Naive B cell (primary cell): ENCODE results near the gene PI4KB. TPM values are rescaled to one million over a fixed set of nuclear protein-coding genes. Genes with fewer than 3 reads are reported as not detected.

Source experiments
- ATAC-seq, 2 donors: fragments of 150-1000 bp; cut with Tn5 transposase; 2 replicates each; pipeline ENCODE4 v1.10.0; 2021; ENCODE audit warnings: low read depth in 2 of 2, mild to moderate bottlenecking in 2 of 2, moderate library complexity in 2 of 2
- DNase-seq: peaks from one replicate; pipeline ENCODE4 v3.0.0; 2022
- H3K27ac Mint-ChIP-seq, 6 donors: one replicate each; pipeline ENCODE4 v1.8.0; 2020 to 2022; ENCODE audit warnings: mild to moderate bottlenecking in 6 of 6, mixed read lengths in 6 of 6, moderate library complexity in 5 of 6, inconsistent platforms in 2 of 6
- H3K27me3 Mint-ChIP-seq, 3 donors: one replicate each; pipeline ENCODE4 v1.8.0; 2021 to 2022; ENCODE audit warnings: mixed read lengths in 3 of 3, mild to moderate bottlenecking in 1 of 3
- H3K36me3 Mint-ChIP-seq, 2 donors: one replicate each; pipeline ENCODE4 v1.8.0; 2020 to 2022; ENCODE audit warnings: mixed read lengths in 2 of 2, inconsistent platforms in 1 of 2, mild to moderate bottlenecking in 1 of 2
- H3K4me1 Mint-ChIP-seq, 3 donors: one replicate each; pipeline ENCODE4 v1.8.0; 2020 to 2022; ENCODE audit warnings: mixed read lengths in 3 of 3, inconsistent platforms in 1 of 3, mild to moderate bottlenecking in 1 of 3, moderate library complexity in 1 of 3
- H3K4me3 Mint-ChIP-seq, 8 donors: one replicate each; pipeline ENCODE4 v1.8.0; 2020 to 2022; ENCODE audit warnings: mild to moderate bottlenecking in 8 of 8, mixed read lengths in 8 of 8, moderate library complexity in 8 of 8, inconsistent platforms in 2 of 8
- H3K9me3 Mint-ChIP-seq, 7 donors: one replicate each; pipeline ENCODE4 v1.8.0; 2020 to 2022; ENCODE audit warnings: mixed read lengths in 7 of 7, mild to moderate bottlenecking in 5 of 7, inconsistent platforms in 2 of 7, moderate library complexity in 1 of 7
- polyA plus RNA-seq, 6 donors: library from polyadenylated mRNA; unstranded; fragments of 300-500 nt; fragmentation: Illumina TruSeq; gene quantifications; one replicate each; pipeline ENCODE4 v1.2.3, GENCODE V29; 2021; ENCODE audit warnings: low read depth in 6 of 6

Gene PI4KB
- polyA plus RNA-seq, 6 donors from 2014 or later = 35.0 to 80.3 (median 61.5) TPM

DNA sequence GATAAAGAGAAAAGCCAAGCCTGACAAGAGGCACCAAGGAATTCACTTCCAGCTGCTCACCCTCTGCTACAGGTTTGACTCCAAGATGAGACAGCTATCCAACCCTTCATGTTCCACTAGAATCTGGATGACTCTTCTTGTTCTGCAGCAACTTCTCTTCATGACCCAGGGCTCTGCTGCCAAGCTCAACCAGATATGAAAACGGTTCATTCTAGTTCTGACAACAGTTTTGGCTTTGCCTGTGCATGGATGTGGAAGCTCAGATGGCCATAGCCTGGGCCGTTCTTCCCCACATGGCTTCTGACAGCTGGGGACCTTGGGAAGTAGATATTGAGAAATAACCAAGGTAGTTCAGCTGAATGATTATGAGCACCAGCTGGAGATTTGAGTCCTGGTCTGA is 13.7 kb downstream of the PI4KB start:
- Mint-ChIP-seq H3K36me3 (peaks cover 9 to 25% of the 10 kb centered on the region in 2 donors), H3K4me1 (peaks cover 20 to 32% (median 24%) of the 10 kb centered on the region in 3 donors), H3K9me3 (no peaks in the 10 kb centered on the region), H3K27me3 (no peaks in the 10 kb centered on the region), H3K4me3 (no peak overlapping the region), H3K27ac (peak overlapping the region in 1 of 6 donors; percentile 38)
- ATAC-seq (no peak), DNase-seq (no peak)

DNA sequence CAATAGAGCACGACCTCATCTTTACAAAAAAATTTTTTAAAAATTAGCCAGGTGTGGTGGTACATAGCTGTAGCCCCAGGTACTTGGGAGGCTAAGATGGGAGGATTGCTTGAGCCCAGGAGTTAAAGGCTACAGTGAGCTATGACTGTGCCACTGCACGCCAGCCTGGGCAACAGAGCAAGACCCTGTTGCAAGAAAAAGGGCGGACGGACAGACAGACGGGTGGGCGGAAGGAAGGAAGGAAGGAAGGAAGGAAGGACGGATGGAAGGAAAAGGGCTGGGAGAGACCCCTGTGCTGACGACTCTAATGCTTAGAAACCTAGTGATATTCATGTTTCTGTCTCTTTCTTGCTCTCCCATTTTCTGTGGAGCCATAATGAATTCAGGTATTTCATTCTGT is 14.4 kb downstream of the PI4KB start:
- ATAC-seq (no peak), DNase-seq (no peak)
- peaks cover 20 to 32% (median 24%) of the 10 kb centered on the region in 3 donors for H3K4me1 Mint-ChIP-seq
- H3K27ac Mint-ChIP-seq = peak overlapping the region in 1 of 6 donors; percentile 6
- H3K9me3 Mint-ChIP-seq = no peaks in the 10 kb centered on the region
- no peaks in the 10 kb centered on the region for H3K27me3 Mint-ChIP-seq
- H3K4me3 Mint-ChIP-seq = no peak overlapping the region
- H3K36me3 Mint-ChIP-seq = peaks cover 16 to 25% of the 10 kb centered on the region in 2 donors

DNA sequence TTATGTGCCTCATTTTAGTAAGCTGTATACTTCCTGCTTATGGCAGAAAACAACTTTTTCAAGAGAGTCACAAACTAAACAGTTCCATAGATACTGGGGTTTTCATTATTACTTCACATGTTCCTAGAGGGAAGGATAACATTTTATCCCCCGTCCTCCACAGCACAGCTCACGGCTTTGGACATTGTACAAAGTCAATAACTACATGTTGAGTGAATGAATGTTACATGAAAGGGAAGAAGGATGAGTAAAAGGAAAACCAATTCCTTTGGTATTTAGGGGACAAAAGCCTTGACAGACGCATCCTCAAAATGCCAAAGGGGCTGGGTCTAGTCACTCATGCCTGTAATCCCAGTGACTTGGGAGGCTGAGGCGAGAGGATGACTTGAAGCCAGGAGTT is 14.8 kb downstream of the PI4KB start:
- Mint-ChIP-seq H3K27ac (peak overlapping the region in 1 of 6 donors; percentile 6), H3K9me3 (no peaks in the 10 kb centered on the region), H3K4me1 (peaks cover 20 to 32% (median 24%) of the 10 kb centered on the region in 3 donors), H3K27me3 (no peaks in the 10 kb centered on the region), H3K4me3 (no peak overlapping the region), H3K36me3 (peaks cover 16 to 25% of the 10 kb centered on the region in 2 donors)
- DNase-seq (no peak), ATAC-seq (no peak)

- ATAC-seq (no peak), DNase-seq (no peak)
- Mint-ChIP-seq H3K27ac (peak overlapping the region in 3 of 6 donors; percentile 39 to 65 (median 53)), H3K27me3 (no peaks in the 10 kb centered on the region), H3K4me3 (no peak overlapping the region), H3K4me1 (peaks cover 20 to 32% (median 24%) of the 10 kb centered on the region in 3 donors), H3K9me3 (no peaks in the 10 kb centered on the region), H3K36me3 (peaks cover 22 to 25% of the 10 kb centered on the region in 2 donors)
Observed at GRCh38 chr1:151311589-151312331, 15.5 kb downstream of the PI4KB start.

DNA sequence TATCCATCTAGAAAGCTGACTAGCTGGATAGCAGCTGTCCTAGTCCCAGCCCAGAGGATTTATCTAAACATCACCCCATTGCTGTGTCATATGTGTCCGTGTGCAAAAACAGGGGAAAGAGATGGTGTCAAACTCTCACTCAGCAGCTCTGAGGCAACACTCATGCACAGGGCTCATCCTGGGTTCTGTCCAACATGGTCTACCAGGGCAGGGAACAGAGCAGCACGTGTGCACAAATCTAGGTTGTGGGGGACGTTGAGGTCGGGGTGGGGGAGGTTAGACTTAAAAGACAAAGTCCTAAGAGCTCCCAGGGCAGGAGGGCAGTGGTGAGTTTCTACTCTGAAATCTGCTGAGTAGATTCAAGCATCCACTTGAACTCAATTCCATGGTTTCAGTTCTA is 16.2 kb downstream of the PI4KB start:
- Mint-ChIP-seq H3K4me1 (peaks cover 20 to 32% (median 24%) of the 10 kb centered on the region in 3 donors), H3K27ac (peak overlapping the region in 3 of 6 donors; percentile 39 to 65 (median 54)), H3K36me3 (peaks cover 29 to 30% of the 10 kb centered on the region in 2 donors), H3K27me3 (no peaks in the 10 kb centered on the region), H3K4me3 (no peak overlapping the region), H3K9me3 (no peaks in the 10 kb centered on the region)
- DNase-seq (no peak), ATAC-seq (no peak)

GRCh38 chr1:151309811-151310323 is 17.3 kb downstream of the PI4KB start:
- no peak for ATAC-seq
- Mint-ChIP-seq H3K27me3 (no peaks in the 10 kb centered on the region), H3K4me3 (no peak overlapping the region), H3K27ac (peak overlapping the region in 1 of 6 donors; percentile 49), H3K4me1 (peaks cover 17 to 32% (median 29%) of the 10 kb centered on the region in 3 donors), H3K36me3 (peaks cover 39 to 40% of the 10 kb centered on the region in 2 donors), H3K9me3 (no peaks in the 10 kb centered on the region)
- no peak for DNase-seq

- peaks cover 12 to 13% (median 13%) of the 10 kb centered on the region in 3 donors for H3K4me1 Mint-ChIP-seq
- no peak for DNase-seq
- peaks cover 4 to 24% of the 10 kb centered on the region in 2 donors for H3K36me3 Mint-ChIP-seq
- H3K4me3 Mint-ChIP-seq = no peak overlapping the region
- peak overlapping the region in 2 of 6 donors; percentile 74 to 84 for H3K27ac Mint-ChIP-seq
- ATAC-seq = no peak
- H3K27me3 Mint-ChIP-seq = no peaks in the 10 kb centered on the region
- H3K9me3 Mint-ChIP-seq = no peaks in the 10 kb centered on the region
Observed at GRCh38 chr1:151294742-151295462, 32.3 kb downstream of the PI4KB start.

- H3K9me3 Mint-ChIP-seq = no peaks in the 10 kb centered on the region
- H3K27ac Mint-ChIP-seq = peak overlapping the region in 5 of 6 donors; percentile 57 to 94 (median 92)
- ATAC-seq (peak in 1 of 2 donors; percentile 29), DNase-seq (no peak)
- peaks cover 0 to 22% of the 10 kb centered on the region in 2 donors for H3K36me3 Mint-ChIP-seq
- peak overlapping the region in 1 of 8 donors; percentile 10 for H3K4me3 Mint-ChIP-seq
- peaks cover 24 to 31% (median 24%) of the 10 kb centered on the region in 3 donors for H3K4me1 Mint-ChIP-seq
- no peaks in the 10 kb centered on the region for H3K27me3 Mint-ChIP-seq
Observed at GRCh38 chr1:151293093-151293492, 34.1 kb downstream of the PI4KB start.

GRCh38 chr1:151292207-151293030 is 34.8 kb downstream of the PI4KB start:
- Mint-ChIP-seq H3K9me3 (no peaks in the 10 kb centered on the region), H3K27me3 (no peaks in the 10 kb centered on the region), H3K4me3 (peak overlapping the region in 3 of 8 donors; percentile 31 to 53 (median 40)), H3K36me3 (peaks cover 0 to 20% of the 10 kb centered on the region in 2 donors), H3K27ac (peak overlapping the region; percentile 57 to 94 (median 86)), H3K4me1 (peaks cover 24 to 32% (median 24%) of the 10 kb centered on the region in 3 donors)
- DNase-seq (peak; percentile 12), ATAC-seq (peak; percentile 65 to 78)

GRCh38 chr1:151290709-151291303 is 36.4 kb downstream of the PI4KB start:
- ATAC-seq (no peak), DNase-seq (no peak)
- peaks cover 24 to 44% (median 24%) of the 10 kb centered on the region in 3 donors for H3K4me1 Mint-ChIP-seq
- H3K9me3 Mint-ChIP-seq = no peaks in the 10 kb centered on the region
- peak overlapping the region in 1 of 8 donors; percentile 25 for H3K4me3 Mint-ChIP-seq
- no peaks in the 10 kb centered on the region for H3K27me3 Mint-ChIP-seq
- H3K36me3 Mint-ChIP-seq = peaks cover 0 to 20% of the 10 kb centered on the region in 2 donors
- peak overlapping the region in 2 of 6 donors; percentile 47 to 56 for H3K27ac Mint-ChIP-seq

DNA sequence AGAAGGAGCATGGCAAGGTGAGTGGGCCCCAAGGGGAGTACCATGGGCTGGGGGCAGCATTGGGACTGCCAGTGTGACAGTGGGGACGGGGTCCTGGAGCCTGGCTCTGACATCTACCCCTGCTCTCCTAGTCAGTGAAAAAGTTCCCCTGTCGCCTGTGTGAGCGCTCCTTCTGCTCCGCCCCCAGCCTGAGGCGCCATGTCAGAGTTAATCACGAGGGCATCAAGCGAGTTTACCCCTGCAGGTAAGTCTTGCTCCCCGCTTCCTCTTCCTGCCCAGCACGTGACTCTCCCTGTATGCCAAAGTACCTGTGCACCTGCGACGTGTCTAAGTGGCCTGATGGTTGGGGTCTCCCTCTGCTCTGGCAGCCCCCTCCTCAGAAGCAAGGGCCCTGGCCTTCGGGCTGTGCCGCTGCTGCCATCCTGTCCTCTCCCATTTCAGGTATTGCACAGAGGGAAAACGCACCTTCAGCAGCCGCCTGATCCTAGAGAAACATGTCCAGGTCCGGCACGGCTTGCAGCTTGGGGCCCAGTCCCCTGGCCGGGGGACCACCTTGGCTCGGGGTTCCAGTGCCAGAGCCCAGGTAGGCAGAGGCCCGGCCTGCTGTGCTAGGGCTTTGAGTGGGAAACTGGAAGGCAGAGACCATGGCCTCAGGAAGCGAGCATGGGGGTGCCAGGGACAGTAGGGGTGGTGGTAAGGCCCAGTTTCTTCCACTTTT is 37.1 kb downstream of the PI4KB start:
- DNase-seq (no peak), ATAC-seq (no peak)
- Mint-ChIP-seq H3K27ac (peak overlapping the region in 3 of 6 donors; percentile 47 to 62 (median 56)), H3K36me3 (peaks cover 0 to 20% of the 10 kb centered on the region in 2 donors), H3K27me3 (no peaks in the 10 kb centered on the region), H3K4me1 (peaks cover 24 to 50% (median 28%) of the 10 kb centered on the region in 3 donors), H3K9me3 (no peaks in the 10 kb centered on the region), H3K4me3 (peak overlapping the region in 1 of 8 donors; percentile 69)
